ENCODE measurements around the gene FADS3. TPM values are rescaled to one million over a fixed set of nuclear protein-coding genes. Genes with fewer than 3 reads are reported as not detected.

Gene FADS3
- total and polyA plus RNA-seq, 9 of the 15 experiments (the other 6 are each of a cell fraction or from before 2014, with no cell fraction given), result 0.97 to 148 (median 92.7) TPM

- TF ChIP-seq ATF1 (CRISPR knock-in tag; IDR thresholded peaks at IDR 0.05) (no peak), ATF1 (tag; IDR thresholded peaks at IDR 0.05) (peak; percentile 48; the same call in 1 of the 2 replicates), ETV1 (tag; conservative IDR thresholded peaks at IDR 0.05; ENCODE audit: low read depth) (no peak), KAT2B (IDR thresholded peaks at IDR 0.05; ENCODE audit: low read depth, low read length) (no peak), SIN3B (IDR thresholded peaks at IDR 0.05; ENCODE audit: low read depth) (peak; percentile 44; the same call in 1 of the 2 replicates), FOXK2 (conservative IDR thresholded peaks at IDR 0.05 in 1 of 2, IDR thresholded peaks at IDR 0.05 in 1 of 2; ENCODE audit: low read depth in 2 of 2) (0 out of 4 replicates have a peak, but pooled peaks of 1 of the 2 experiments have one; percentile 17), ARNT (IDR thresholded peaks at IDR 0.05) (no peak), CCNT2 (IDR thresholded peaks at IDR 0.05; ENCODE audit: borderline replicate concordance, extremely low read depth, insufficient read length, low read depth, low read length) (peak; percentile 52), TAF1 (IDR thresholded peaks at IDR 0.05; ENCODE audit: control insufficient read depth, extremely low read depth, insufficient read depth, low read length, severe bottlenecking) (no peak), ZBTB12 (CRISPR knock-in tag; IDR thresholded peaks at IDR 0.05) (peak; percentile 54), NR2C2 (CRISPR knock-in tag; IDR thresholded peaks at IDR 0.05) (no peak), NR2C2 (tag; IDR thresholded peaks at IDR 0.05) (0 out of 2 replicates have a peak, but pooled peaks have one; percentile 6), SP1 (CRISPR knock-in tag; IDR thresholded peaks at IDR 0.05) (no peak), FIP1L1 (IDR thresholded peaks at IDR 0.05; ENCODE audit: low read depth, low read length, poor library complexity, severe bottlenecking) (no peak)
- TF ChIP-seq, protein P1, sequence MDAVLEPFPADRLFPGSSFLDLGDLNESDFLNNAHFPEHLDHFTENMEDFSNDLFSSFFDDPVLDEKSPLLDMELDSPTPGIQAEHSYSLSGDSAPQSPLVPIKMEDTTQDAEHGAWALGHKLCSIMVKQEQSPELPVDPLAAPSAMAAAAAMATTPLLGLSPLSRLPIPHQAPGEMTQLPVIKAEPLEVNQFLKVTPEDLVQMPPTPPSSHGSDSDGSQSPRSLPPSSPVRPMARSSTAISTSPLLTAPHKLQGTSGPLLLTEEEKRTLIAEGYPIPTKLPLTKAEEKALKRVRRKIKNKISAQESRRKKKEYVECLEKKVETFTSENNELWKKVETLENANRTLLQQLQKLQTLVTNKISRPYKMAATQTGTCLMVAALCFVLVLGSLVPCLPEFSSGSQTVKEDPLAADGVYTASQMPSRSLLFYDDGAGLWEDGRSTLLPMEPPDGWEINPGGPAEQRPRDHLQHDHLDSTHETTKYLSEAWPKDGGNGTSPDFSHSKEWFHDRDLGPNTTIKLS (IDR thresholded peaks at IDR 0.05; ENCODE audit: borderline replicate concordance, low read depth), result no peak
- TF ChIP-seq, protein P2, sequence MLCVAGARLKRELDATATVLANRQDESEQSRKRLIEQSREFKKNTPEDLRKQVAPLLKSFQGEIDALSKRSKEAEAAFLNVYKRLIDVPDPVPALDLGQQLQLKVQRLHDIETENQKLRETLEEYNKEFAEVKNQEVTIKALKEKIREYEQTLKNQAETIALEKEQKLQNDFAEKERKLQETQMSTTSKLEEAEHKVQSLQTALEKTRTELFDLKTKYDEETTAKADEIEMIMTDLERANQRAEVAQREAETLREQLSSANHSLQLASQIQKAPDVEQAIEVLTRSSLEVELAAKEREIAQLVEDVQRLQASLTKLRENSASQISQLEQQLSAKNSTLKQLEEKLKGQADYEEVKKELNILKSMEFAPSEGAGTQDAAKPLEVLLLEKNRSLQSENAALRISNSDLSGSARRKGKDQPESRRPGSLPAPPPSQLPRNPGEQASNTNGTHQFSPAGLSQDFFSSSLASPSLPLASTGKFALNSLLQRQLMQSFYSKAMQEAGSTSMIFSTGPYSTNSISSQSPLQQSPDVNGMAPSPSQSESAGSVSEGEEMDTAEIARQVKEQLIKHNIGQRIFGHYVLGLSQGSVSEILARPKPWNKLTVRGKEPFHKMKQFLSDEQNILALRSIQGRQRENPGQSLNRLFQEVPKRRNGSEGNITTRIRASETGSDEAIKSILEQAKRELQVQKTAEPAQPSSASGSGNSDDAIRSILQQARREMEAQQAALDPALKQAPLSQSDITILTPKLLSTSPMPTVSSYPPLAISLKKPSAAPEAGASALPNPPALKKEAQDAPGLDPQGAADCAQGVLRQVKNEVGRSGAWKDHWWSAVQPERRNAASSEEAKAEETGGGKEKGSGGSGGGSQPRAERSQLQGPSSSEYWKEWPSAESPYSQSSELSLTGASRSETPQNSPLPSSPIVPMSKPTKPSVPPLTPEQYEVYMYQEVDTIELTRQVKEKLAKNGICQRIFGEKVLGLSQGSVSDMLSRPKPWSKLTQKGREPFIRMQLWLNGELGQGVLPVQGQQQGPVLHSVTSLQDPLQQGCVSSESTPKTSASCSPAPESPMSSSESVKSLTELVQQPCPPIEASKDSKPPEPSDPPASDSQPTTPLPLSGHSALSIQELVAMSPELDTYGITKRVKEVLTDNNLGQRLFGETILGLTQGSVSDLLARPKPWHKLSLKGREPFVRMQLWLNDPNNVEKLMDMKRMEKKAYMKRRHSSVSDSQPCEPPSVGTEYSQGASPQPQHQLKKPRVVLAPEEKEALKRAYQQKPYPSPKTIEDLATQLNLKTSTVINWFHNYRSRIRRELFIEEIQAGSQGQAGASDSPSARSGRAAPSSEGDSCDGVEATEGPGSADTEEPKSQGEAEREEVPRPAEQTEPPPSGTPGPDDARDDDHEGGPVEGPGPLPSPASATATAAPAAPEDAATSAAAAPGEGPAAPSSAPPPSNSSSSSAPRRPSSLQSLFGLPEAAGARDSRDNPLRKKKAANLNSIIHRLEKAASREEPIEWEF (CRISPR knock-in tag; IDR thresholded peaks at IDR 0.05), result no peak
- TF ChIP-seq, protein P3, sequence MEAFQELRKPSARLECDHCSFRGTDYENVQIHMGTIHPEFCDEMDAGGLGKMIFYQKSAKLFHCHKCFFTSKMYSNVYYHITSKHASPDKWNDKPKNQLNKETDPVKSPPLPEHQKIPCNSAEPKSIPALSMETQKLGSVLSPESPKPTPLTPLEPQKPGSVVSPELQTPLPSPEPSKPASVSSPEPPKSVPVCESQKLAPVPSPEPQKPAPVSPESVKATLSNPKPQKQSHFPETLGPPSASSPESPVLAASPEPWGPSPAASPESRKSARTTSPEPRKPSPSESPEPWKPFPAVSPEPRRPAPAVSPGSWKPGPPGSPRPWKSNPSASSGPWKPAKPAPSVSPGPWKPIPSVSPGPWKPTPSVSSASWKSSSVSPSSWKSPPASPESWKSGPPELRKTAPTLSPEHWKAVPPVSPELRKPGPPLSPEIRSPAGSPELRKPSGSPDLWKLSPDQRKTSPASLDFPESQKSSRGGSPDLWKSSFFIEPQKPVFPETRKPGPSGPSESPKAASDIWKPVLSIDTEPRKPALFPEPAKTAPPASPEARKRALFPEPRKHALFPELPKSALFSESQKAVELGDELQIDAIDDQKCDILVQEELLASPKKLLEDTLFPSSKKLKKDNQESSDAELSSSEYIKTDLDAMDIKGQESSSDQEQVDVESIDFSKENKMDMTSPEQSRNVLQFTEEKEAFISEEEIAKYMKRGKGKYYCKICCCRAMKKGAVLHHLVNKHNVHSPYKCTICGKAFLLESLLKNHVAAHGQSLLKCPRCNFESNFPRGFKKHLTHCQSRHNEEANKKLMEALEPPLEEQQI (IDR thresholded peaks at IDR 0.05), result no peak
Observed at GRCh38 chr11:61891331-61892084, at the start of gene FADS3 (continued).

Data from K562 (cell line).